CD4-positive, alpha-beta T cell treated with Interleukin-21 for 1 hour (primary cell): ENCODE measurements around the gene MAGEA3.
"Not testable (repeated sequence)": the region's sequence is repeated elsewhere in the genome, so short reads cannot be mapped to it uniquely, and the experiment has no call there.

Source experiments
- DNase-seq: peaks from one replicate; pipeline ENCODE4 v3.0.0-alpha.2; 2020

The MAGEA3 gene

DNA sequence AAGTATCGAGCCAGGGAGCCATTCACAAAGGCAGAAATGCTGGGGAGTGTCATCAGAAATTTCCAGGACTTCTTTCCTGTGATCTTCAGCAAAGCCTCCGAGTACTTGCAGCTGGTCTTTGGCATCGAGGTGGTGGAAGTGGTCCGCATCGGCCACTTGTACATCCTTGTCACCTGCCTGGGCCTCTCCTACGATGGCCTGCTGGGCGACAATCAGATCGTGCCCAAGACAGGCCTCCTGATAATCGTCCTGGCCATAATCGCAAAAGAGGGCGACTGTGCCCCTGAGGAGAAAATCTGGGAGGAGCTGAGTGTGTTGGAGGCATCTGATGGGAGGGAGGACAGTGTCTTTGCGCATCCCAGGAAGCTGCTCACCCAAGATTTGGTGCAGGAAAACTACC lies 37.9 kb downstream of the MAGEA3 start:
- DNase-seq = not testable (repeated sequence)

DNA sequence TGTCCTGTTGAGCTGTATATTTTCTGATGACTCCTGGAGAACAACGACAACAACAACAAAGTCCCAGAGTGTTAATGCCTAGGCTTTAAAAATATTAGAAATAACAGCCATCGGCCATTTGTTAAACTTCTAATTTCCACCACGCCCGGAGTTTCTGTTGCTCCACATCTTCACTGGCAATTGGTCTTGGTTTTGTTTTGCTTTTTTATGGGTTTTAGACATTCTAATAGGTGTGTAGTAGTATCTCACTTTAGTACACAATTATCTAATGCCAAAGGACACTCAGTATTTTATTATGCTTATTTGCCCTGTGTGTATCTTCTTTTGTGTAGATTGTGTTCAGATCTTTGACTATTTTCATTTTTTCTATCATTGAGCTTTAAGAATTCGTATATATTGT lies 40.0 kb downstream of the MAGEA3 start:
- DNase-seq = no peak
